Stimulated activated naive B cell treated with anti-CD40 and anti-IgM and Interleukin-4, amounts not matched to agents 10 μg/mL and 1 μg/mL and 100 μg/mL, for 72 hours (primary cell): Measurements from ENCODE around the gene TAF3.

ENCODE experiments used
- ATAC-seq, 2 donors: fragments of 150-1000 bp; cut with Tn5 transposase; replicated peaks; 2 replicates each; pipeline ENCODE4 v1.10.0; 2021; ENCODE audit warnings: moderate library complexity in 1 of 2
- DNase-seq: peaks from one replicate; pipeline ENCODE4 v3.0.0; 2021
- H3K27ac Mint-ChIP-seq: one replicate; pipeline ENCODE4 v1.8.0; 2022; ENCODE audit warnings: mild to moderate bottlenecking, mixed read lengths
- H3K27me3 Mint-ChIP-seq, 2 donors: one replicate each; pipeline ENCODE4 v1.8.0; 2022; ENCODE audit warnings: mixed read lengths in 2 of 2
- H3K36me3 Mint-ChIP-seq, 2 donors: one replicate each; pipeline ENCODE4 v1.8.0; 2022; ENCODE audit warnings: mixed read lengths in 2 of 2, mild to moderate bottlenecking in 1 of 2
- H3K4me1 Mint-ChIP-seq, 2 donors: one replicate each; pipeline ENCODE4 v1.8.0; 2022; ENCODE audit warnings: mixed read lengths in 2 of 2, mild to moderate bottlenecking in 1 of 2
- H3K4me3 Mint-ChIP-seq, 2 donors: one replicate each; pipeline ENCODE4 v1.8.0; 2022; ENCODE audit warnings: mild to moderate bottlenecking in 2 of 2, mixed read lengths in 2 of 2, moderate library complexity in 1 of 2
- H3K9me3 Mint-ChIP-seq, 2 donors: one replicate each; pipeline ENCODE4 v1.8.0; 2022; ENCODE audit warnings: mixed read lengths in 2 of 2, mild to moderate bottlenecking in 1 of 2

The TAF3 gene

GRCh38 chr10:7876541-7877127 is 58.3 kb downstream of the TAF3 start:
- Mint-ChIP-seq H3K27ac (no peak overlapping the region), H3K27me3 (no peaks in the 10 kb centered on the region), H3K4me3 (no peak overlapping the region), H3K36me3 (no peaks in the 10 kb centered on the region), H3K9me3 (no peaks in the 10 kb centered on the region), H3K4me1 (peaks cover 3 to 5% of the 10 kb centered on the region in 2 donors)
- ATAC-seq = no peak
- DNase-seq = no peak

DNA sequence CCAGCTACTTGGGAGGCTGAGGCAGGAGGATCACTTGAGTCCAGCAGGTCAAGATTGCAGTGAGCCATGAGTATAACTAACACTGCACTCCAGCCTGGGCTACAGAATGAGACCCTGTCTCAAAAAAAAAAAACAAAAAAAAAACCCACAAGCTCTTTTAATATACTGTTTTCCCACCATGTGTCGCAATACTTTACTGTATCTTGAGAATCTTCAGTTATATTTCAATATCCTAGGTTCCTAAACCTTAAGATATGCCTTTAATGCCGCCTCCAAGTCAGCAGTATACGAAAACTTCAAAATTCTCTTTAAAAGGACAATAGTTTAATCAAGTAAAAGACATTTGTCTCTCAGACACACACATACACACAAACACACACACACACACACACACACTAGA is 62.8 kb downstream of the TAF3 start:
- no peak overlapping the region for H3K27ac Mint-ChIP-seq
- peaks cover 9 to 13% of the 10 kb centered on the region in 2 donors for H3K4me1 Mint-ChIP-seq

GRCh38 chr10:7886056-7886455 is 67.8 kb downstream of the TAF3 start:
- no peaks in the 10 kb centered on the region for H3K27me3 Mint-ChIP-seq
- H3K36me3 Mint-ChIP-seq = peaks cover 2 to 4% of the 10 kb centered on the region in 2 donors
- H3K27ac Mint-ChIP-seq = no peak overlapping the region
- no peaks in the 10 kb centered on the region for H3K9me3 Mint-ChIP-seq
- peaks cover 17 to 27% of the 10 kb centered on the region in 2 donors for H3K4me1 Mint-ChIP-seq
- ATAC-seq = no peak
- no peak overlapping the region for H3K4me3 Mint-ChIP-seq
- no peak for DNase-seq

More for the DNA sequence above, 62.8 kb downstream of the TAF3 start:
- Mint-ChIP-seq H3K9me3 (no peaks in the 10 kb centered on the region), H3K4me3 (no peak overlapping the region), H3K36me3 (peaks cover 2 to 4% of the 10 kb centered on the region in 2 donors), H3K27me3 (no peaks in the 10 kb centered on the region)
- DNase-seq (no peak), ATAC-seq (no peak)

- no peak overlapping the region for H3K27ac Mint-ChIP-seq
- H3K36me3 Mint-ChIP-seq = peaks cover 2 to 4% of the 10 kb centered on the region in 2 donors
- DNase-seq (no peak), ATAC-seq (no peak)
- peaks cover 14 to 27% of the 10 kb centered on the region in 2 donors for H3K4me1 Mint-ChIP-seq
- no peaks in the 10 kb centered on the region for H3K9me3 Mint-ChIP-seq
- no peaks in the 10 kb centered on the region for H3K27me3 Mint-ChIP-seq
- H3K4me3 Mint-ChIP-seq = no peak overlapping the region
These were observed 69.0 kb downstream of the TAF3 start for GRCh38 chr10:7887174-7887816.

DNA sequence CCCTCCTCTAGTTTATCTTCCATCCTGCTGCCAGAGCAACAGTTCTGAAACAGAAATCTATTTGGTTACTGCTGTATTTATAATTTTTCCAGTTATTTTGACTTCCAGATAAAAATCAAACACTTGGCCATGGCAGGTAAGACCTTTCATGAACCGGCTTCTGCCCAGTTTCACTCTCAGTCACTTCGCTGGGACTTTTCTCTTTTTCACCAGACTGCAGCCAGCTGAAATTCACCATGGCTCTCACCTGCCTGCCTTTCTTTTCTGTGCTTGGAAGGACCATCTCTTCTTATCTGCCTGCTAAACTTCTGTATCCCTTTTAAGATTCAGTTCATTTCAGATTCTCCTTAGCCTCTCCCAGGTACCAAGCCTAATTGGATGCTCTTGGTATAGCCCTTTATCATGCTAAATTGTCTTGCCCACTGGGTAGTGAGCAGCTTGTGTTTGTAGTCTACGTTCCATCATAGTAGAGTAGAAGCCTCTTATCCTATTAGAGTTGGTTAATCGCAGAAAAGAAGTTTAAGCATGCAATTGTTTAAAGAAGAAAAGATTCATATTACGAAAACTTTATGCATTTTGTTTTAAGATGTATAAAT is 71.7 kb downstream of the TAF3 start:
- Mint-ChIP-seq H3K4me3 (no peak overlapping the region), H3K36me3 (peaks cover 5 to 8% of the 10 kb centered on the region in 2 donors), H3K27ac (no peak overlapping the region), H3K9me3 (no peaks in the 10 kb centered on the region), H3K27me3 (no peaks in the 10 kb centered on the region), H3K4me1 (peaks cover 15 to 32% of the 10 kb centered on the region in 2 donors)
- DNase-seq (no peak), ATAC-seq (no peak)

DNA sequence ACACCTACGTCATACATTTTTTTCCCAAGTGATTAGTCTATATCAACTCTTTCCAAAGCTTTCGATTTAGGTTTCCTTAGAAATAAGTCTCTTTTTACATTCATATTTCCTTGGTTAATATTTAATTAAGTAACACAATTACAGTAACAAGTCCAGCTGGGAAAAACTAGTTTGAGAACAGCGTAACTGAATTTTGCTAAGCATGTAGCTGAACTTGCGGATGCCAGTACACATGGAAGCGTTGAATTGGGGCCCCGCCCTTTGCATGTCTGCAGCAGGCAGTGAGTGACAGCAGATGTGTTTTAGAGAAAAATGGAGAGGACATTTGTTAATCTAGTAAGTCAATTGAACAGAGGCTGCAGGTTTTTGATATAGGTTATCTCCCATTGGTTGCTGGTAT is 72.5 kb downstream of the TAF3 start:
- ATAC-seq (no peak), DNase-seq (no peak)
- Mint-ChIP-seq H3K4me1 (peaks cover 12 to 27% of the 10 kb centered on the region in 2 donors), H3K36me3 (peaks cover 3 to 5% of the 10 kb centered on the region in 2 donors), H3K9me3 (no peaks in the 10 kb centered on the region), H3K27ac (no peak overlapping the region), H3K4me3 (no peak overlapping the region), H3K27me3 (no peaks in the 10 kb centered on the region)

GRCh38 chr10:7891634-7892033 is 73.3 kb downstream of the TAF3 start:
- no peak for ATAC-seq
- Mint-ChIP-seq H3K27ac (no peak overlapping the region), H3K4me1 (peaks cover 12 to 24% of the 10 kb centered on the region in 2 donors), H3K36me3 (peaks cover 3 to 9% of the 10 kb centered on the region in 2 donors), H3K9me3 (no peaks in the 10 kb centered on the region), H3K27me3 (no peaks in the 10 kb centered on the region), H3K4me3 (no peak overlapping the region)
- no peak for DNase-seq

GRCh38 chr10:7892146-7892545 is 73.8 kb downstream of the TAF3 start:
- Mint-ChIP-seq H3K27ac (no peak overlapping the region), H3K4me3 (no peak overlapping the region), H3K27me3 (no peaks in the 10 kb centered on the region), H3K36me3 (peaks cover 3 to 14% of the 10 kb centered on the region in 2 donors), H3K9me3 (no peaks in the 10 kb centered on the region), H3K4me1 (peaks cover 12 to 24% of the 10 kb centered on the region in 2 donors)
- DNase-seq (no peak), ATAC-seq (no peak)

- Mint-ChIP-seq H3K4me3 (no peak overlapping the region), H3K27ac (no peak overlapping the region), H3K9me3 (no peaks in the 10 kb centered on the region), H3K4me1 (peaks cover 8 to 16% of the 10 kb centered on the region in 2 donors), H3K27me3 (no peaks in the 10 kb centered on the region), H3K36me3 (peaks cover 18 to 35% of the 10 kb centered on the region in 2 donors)
- ATAC-seq (no peak), DNase-seq (no peak)
These were observed 77.4 kb downstream of the TAF3 start for GRCh38 chr10:7895699-7896090.

DNA sequence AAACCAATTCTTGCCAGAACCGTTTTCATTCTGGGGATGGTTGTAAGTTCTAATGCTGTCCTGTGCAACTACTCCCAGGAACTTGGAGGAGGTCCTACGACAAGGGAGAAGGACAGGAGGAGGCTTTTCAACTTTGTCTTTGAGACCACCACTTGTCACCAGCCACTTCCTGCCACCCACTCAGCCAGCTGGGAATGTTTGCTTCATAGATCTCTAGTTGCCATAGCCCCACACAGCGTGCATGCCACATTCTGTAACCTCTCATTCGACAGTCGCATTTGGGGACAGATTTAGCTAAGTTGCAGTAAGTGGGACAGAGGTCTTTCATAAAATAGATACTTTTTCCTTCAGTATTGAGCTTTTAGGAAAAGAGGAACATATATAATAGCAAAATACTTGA is 78.0 kb downstream of the TAF3 start:
- Mint-ChIP-seq H3K36me3 (peaks cover 18 to 35% of the 10 kb centered on the region in 2 donors), H3K4me1 (peaks cover 8 to 16% of the 10 kb centered on the region in 2 donors), H3K27ac (no peak overlapping the region), H3K27me3 (no peaks in the 10 kb centered on the region), H3K4me3 (no peak overlapping the region), H3K9me3 (no peaks in the 10 kb centered on the region)
- DNase-seq = no peak
- no peak for ATAC-seq

- H3K4me3 Mint-ChIP-seq = no peak overlapping the region
- peaks cover 14 to 32% of the 10 kb centered on the region in 2 donors for H3K4me1 Mint-ChIP-seq
- H3K27ac Mint-ChIP-seq = no peak overlapping the region
- DNase-seq (no peak), ATAC-seq (no peak)
- no peaks in the 10 kb centered on the region for H3K9me3 Mint-ChIP-seq
- peaks cover 20 to 35% of the 10 kb centered on the region in 2 donors for H3K36me3 Mint-ChIP-seq
- no peaks in the 10 kb centered on the region for H3K27me3 Mint-ChIP-seq
These were observed 83.0 kb downstream of the TAF3 start for GRCh38 chr10:7901256-7901655.

DNA sequence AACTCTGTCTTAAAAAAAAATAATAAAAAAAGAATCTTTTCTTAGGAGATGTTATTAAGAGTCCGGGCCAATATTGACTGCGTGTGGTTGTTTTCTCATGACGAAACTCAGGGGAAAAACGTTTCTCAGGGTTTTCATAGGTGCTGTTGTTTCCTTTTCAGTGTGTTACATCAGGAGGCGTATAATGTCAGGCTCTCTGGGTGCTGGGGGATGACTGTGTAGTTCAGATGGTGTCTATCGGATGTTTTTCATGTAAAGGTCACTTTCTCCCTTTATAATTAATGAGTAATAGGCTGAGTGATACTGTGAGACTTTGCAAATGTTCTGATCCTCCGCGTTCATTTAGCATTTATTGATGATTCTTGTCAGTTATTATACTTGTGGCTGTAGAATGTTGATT is 84.1 kb downstream of the TAF3 start:
- Mint-ChIP-seq H3K27ac (no peak overlapping the region), H3K4me1 (peaks cover 14 to 32% of the 10 kb centered on the region in 2 donors), H3K27me3 (no peaks in the 10 kb centered on the region), H3K36me3 (peaks cover 20 to 25% of the 10 kb centered on the region in 2 donors), H3K4me3 (no peak overlapping the region), H3K9me3 (no peaks in the 10 kb centered on the region)
- ATAC-seq (no peak), DNase-seq (no peak)

DNA sequence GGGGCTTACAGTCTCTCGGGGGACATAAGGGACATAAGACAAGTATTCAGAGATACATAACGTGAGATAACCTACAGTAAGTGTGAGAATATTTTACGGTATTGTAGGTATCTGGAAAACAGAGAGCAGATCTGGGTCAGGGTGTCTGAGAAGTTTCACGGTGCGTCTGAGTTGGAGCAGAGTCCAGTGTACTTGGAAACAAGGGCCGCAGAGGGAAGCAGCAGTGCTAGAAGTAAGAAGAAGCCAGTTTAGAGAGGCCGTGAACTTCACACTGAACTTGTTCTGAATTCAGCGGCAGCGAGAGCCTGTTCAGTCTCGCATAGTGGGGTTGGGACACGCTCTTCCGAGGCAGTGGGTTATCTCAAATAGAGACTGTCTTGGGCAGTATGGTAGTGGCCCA is 85.5 kb downstream of the TAF3 start:
- peaks cover 14 to 17% of the 10 kb centered on the region in 2 donors for H3K36me3 Mint-ChIP-seq
- no peak overlapping the region for H3K4me3 Mint-ChIP-seq
- no peaks in the 10 kb centered on the region for H3K9me3 Mint-ChIP-seq
- no peak for ATAC-seq
- peaks cover 17 to 27% of the 10 kb centered on the region in 2 donors for H3K4me1 Mint-ChIP-seq
- DNase-seq = no peak
- H3K27ac Mint-ChIP-seq = no peak overlapping the region
- no peaks in the 10 kb centered on the region for H3K27me3 Mint-ChIP-seq

DNA sequence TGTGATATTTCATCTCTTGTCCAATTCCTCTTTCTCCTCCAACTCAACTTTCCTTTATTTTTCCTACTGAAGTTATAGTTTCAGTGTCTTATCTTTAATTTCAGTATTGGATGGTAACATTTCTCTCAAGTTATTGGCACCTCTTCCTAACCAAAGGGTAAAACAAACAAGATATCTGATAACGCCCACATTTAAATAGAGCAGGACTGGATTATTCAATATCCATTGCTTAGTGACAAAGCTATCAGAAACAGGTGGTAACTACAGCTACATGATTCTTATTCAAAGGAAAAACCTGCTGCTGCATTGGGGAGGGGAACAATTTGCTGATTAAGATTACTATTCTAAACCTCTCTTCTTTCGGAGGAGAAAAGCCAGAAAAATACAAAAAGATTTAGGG is 87.8 kb downstream of the TAF3 start:
- H3K4me1 Mint-ChIP-seq = peaks cover 13 to 20% of the 10 kb centered on the region in 2 donors
- no peak overlapping the region for H3K27ac Mint-ChIP-seq
- no peak for ATAC-seq
- H3K27me3 Mint-ChIP-seq = no peaks in the 10 kb centered on the region
- no peak for DNase-seq
- no peaks in the 10 kb centered on the region for H3K9me3 Mint-ChIP-seq
- no peak overlapping the region for H3K4me3 Mint-ChIP-seq
- peaks cover 7 to 8% of the 10 kb centered on the region in 2 donors for H3K36me3 Mint-ChIP-seq
